Suprapubic skin (tissue), 4 donors: ENCODE measurements around the gene ZNF8. TPM values are rescaled to one million over a fixed set of nuclear protein-coding genes. Genes with fewer than 3 reads are reported as not detected.
"Not testable (repeated sequence)": the region's sequence is repeated elsewhere in the genome, so short reads cannot be mapped to it uniquely, and the experiment has no call there.

Experiments
- DNase-seq, 2 donors: peaks; one replicate each; pipeline ENCODE4 v3.0.0-alpha.2; 2019; ENCODE audit warnings: low spot score in 2 of 2
- H3K27ac ChIP-seq: fragments of 200-600 bp; sonication (generic); one replicate; pipeline ENCODE4 v1.5.1; 2019
- H3K27me3 ChIP-seq: fragments of 200-600 bp; sonication (generic); one replicate; pipeline ENCODE4 v1.5.1; 2019
- H3K36me3 ChIP-seq: fragments of 200-600 bp; sonication (generic); one replicate; pipeline ENCODE4 v1.5.1; 2019
- H3K4me1 ChIP-seq: fragments of 200-600 bp; sonication (generic); one replicate; pipeline ENCODE4 v1.5.1; 2019
- H3K4me3 ChIP-seq: fragments of 200-600 bp; sonication (generic); one replicate; pipeline ENCODE4 v1.5.1; 2019; ENCODE audit warnings: mild to moderate bottlenecking
- H3K9me3 ChIP-seq: fragments of 200-600 bp; sonication (generic); one replicate; pipeline ENCODE4 v1.5.1; 2019
- EP300 ChIP-seq: sonication (generic); formaldehyde crosslinking; IDR thresholded peaks from one replicate; pipeline ENCODE4 v1.6.1; 2017; ENCODE audit warnings: antibody characterized with exemption
- POLR2A ChIP-seq, 2 donors: fragments of 450-650 bp; IDR thresholded peaks; one replicate each; pipeline ENCODE4 v1.6.1; 2017; ENCODE audit warnings: antibody characterized with exemption in 2 of 2, mild to moderate bottlenecking in 2 of 2, moderate library complexity in 2 of 2
- POLR2AphosphoS5 ChIP-seq, 3 donors: sonication (generic); formaldehyde crosslinking; IDR thresholded peaks; one replicate each; pipeline ENCODE4 v1.6.1; 2017; ENCODE audit warnings: antibody characterized with exemption in 3 of 3
- WGBS: methylation state at CpG from one replicate; pipeline ENCODE4 v1.1.5; 2018; 5-methylcytosine and 5-hydroxymethylcytosine counted together
- total RNA-seq, 4 donors: library from RNA; depleted of rRNA; stranded (reverse); fragments of >200 nt; gene quantifications; one replicate each; pipeline ENCODE4 v1.1.0, GENCODE V29; 2016
- TF ChIP-seq, protein P1 (sequence below), 2 donors: fragments of 200-600 bp in 1 of 2; fragments of 450-650 bp in 1 of 2; sonication (generic) in 1 of 2; IDR thresholded peaks; one replicate each; pipeline ENCODE4 v1.5.1; 2016 to 2019; ENCODE audit warnings: antibody characterized with exemption in 2 of 2, mild to moderate bottlenecking in 1 of 2, moderate library complexity in 1 of 2

The ZNF8 gene
- total RNA-seq, 4 donors from 2014 or later: 8.3 to 15.6 (median 8.7) TPM

DNA sequence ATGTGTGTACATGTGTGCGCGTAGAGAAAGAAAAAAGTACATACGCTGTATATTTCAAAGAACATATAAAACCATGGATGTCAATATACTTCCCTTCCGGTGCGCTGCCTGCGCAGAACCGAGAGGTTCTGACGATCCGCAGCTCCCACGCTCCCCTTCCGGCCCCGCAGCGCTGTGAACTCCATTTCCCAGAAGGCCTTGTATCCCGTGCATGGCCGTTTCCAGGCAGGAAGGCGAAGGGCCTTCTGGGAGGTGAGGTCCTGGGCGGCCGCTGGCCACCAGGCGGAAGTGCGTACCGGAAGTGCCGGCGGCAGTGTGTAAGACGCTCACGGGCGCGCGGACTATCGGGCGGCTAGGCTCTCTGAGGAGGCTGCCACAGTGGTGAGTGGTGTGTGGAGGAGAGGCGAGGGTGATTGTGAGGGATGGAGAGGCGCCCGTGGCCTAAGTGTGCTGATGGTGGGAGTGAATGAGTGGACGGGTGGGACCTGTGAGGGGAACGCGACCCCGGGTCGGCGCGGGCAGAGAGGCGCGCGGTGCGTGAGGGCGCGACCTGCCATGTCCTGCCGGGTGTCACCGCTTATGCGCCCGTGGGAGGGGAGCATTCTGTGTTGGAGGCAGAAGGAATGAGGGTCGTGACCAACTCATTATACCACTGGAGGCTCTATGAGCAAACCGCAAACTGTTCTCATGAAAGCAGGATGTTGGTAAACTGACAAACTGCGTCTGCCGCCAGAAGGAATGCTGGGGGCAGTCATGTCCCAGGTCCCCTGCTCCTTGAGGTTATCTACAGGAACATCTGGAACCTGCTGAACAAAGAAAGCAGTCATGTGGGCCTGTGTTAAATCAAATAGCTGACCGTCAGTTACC, 26.5 kb downstream of the ZNF8 start, which contains the start of gene ERVK3-1:
Gene ERVK3-1, plus strand, starts transcription at position 313 of the 867 bp plus-strand sequence. CDS start 6,792 bp downstream, outside the sequence.
- 1% methylated on average over 50 of the region's 55 CpGs for WGBS
- peak within 1 kb of the TSS; percentile 86 for H3K4me3 ChIP-seq

GRCh38 chr19:58305932-58306323, 27.2 kb downstream of the ZNF8 start:
- DNase-seq: no peak
- peak overlapping the region; percentile 86 for H3K27ac ChIP-seq
- WGBS: 78% methylated on average over 12 of the region's 12 CpGs
- H3K36me3 ChIP-seq: peaks cover 31% of the 10 kb centered on the region
- peak overlapping the region; percentile 86 for H3K4me3 ChIP-seq
- no peaks in the 10 kb centered on the region for H3K9me3 ChIP-seq
- no peaks in the 10 kb centered on the region for H3K27me3 ChIP-seq
- H3K4me1 ChIP-seq: peaks cover 24% of the 10 kb centered on the region
- no peak for TF ChIP-seq EP300
- no peak for TF ChIP-seq POLR2A (IDR thresholded peaks at IDR 0.05)
- no peak for TF ChIP-seq POLR2AphosphoS5 (IDR thresholded peaks at IDR 0.05)
- TF ChIP-seq, protein P1, sequence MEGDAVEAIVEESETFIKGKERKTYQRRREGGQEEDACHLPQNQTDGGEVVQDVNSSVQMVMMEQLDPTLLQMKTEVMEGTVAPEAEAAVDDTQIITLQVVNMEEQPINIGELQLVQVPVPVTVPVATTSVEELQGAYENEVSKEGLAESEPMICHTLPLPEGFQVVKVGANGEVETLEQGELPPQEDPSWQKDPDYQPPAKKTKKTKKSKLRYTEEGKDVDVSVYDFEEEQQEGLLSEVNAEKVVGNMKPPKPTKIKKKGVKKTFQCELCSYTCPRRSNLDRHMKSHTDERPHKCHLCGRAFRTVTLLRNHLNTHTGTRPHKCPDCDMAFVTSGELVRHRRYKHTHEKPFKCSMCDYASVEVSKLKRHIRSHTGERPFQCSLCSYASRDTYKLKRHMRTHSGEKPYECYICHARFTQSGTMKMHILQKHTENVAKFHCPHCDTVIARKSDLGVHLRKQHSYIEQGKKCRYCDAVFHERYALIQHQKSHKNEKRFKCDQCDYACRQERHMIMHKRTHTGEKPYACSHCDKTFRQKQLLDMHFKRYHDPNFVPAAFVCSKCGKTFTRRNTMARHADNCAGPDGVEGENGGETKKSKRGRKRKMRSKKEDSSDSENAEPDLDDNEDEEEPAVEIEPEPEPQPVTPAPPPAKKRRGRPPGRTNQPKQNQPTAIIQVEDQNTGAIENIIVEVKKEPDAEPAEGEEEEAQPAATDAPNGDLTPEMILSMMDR (IDR thresholded peaks at IDR 0.05): no peak

More for the DNA sequence above, 26.5 kb downstream of the ZNF8 start, which contains the start of gene ERVK3-1:
- DNase-seq: peak; percentile 98
- Histone ChIP-seq H3K27ac (peak within 1 kb of the TSS; percentile 86), H3K9me3 (no peaks in the 10 kb centered on the region), H3K4me1 (peaks cover 20% of the 10 kb centered on the region), H3K27me3 (no peaks in the 10 kb centered on the region), H3K36me3 (peaks cover 37% of the 10 kb centered on the region)
- TF ChIP-seq, protein P1 (IDR thresholded peaks at IDR 0.05): peak; percentile 24 to 36
- TF ChIP-seq POLR2A (IDR thresholded peaks at IDR 0.05) (peak in 1 of 2 donors; percentile 95), POLR2AphosphoS5 (IDR thresholded peaks at IDR 0.05) (peak; percentile 92 to 99 (median 97)), EP300 (no peak)

GRCh38 chr19:58307736-58308135, 29.0 kb downstream of the ZNF8 start:
- H3K27ac ChIP-seq: no peak overlapping the region
- no peaks in the 10 kb centered on the region for H3K27me3 ChIP-seq
- 90% methylated on average over 4 of the region's 4 CpGs for WGBS
- no peak overlapping the region for H3K4me3 ChIP-seq
- DNase-seq: no peak
- peaks cover 43% of the 10 kb centered on the region for H3K36me3 ChIP-seq
- TF ChIP-seq EP300 (no peak), POLR2A (IDR thresholded peaks at IDR 0.05) (no peak), POLR2AphosphoS5 (IDR thresholded peaks at IDR 0.05) (no peak)
- TF ChIP-seq, protein P1 (IDR thresholded peaks at IDR 0.05): no peak
- peaks cover 26% of the 10 kb centered on the region for H3K4me1 ChIP-seq
- H3K9me3 ChIP-seq: no peaks in the 10 kb centered on the region

DNA sequence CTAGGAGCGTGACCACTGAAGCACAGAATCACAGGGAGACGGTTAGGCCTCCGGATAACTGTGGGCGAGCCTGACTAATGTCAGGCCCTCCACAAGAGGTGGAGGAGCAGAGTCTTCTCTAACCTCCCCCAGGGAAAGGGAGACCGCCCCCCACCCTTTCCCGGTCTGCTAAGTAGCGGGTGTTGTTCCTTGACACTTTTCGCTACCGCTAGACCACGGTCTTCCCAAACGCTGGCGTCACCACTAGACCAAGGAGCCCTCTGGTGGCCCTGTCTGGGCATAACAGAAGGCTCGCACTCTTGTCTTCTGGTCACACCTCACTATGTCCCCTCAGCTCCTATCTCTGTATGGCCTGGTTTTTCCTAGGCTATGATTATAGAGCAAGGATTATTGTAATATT, 31.9 kb downstream of the ZNF8 start:
- not testable (repeated sequence) for H3K4me3 ChIP-seq, H3K27me3 ChIP-seq, H3K9me3 ChIP-seq, H3K27ac ChIP-seq, DNase-seq
- peaks cover 73% of the 10 kb centered on the region for H3K36me3 ChIP-seq
- peaks cover 24% of the 10 kb centered on the region for H3K4me1 ChIP-seq
- WGBS: 69% methylated on average over 13 of the region's 13 CpGs
- TF ChIP-seq, protein P1 (IDR thresholded peaks at IDR 0.05): peak; percentile 5 to 42

GRCh38 chr19:58311345-58311865, 32.6 kb downstream of the ZNF8 start:
- no peak for TF ChIP-seq POLR2AphosphoS5 (IDR thresholded peaks at IDR 0.05)
- no peak for TF ChIP-seq EP300
- TF ChIP-seq, protein P1 (IDR thresholded peaks at IDR 0.05): no peak
- no peak for TF ChIP-seq POLR2A (IDR thresholded peaks at IDR 0.05)
- Histone ChIP-seq H3K4me3 (no peak overlapping the region), H3K9me3 (no peaks in the 10 kb centered on the region), H3K36me3 (peaks cover 78% of the 10 kb centered on the region), H3K27ac (no peak overlapping the region), H3K4me1 (peaks cover 17% of the 10 kb centered on the region), H3K27me3 (no peaks in the 10 kb centered on the region)
- WGBS: 58% methylated on average over 7 of the region's 7 CpGs
- DNase-seq: no peak
